HG03354 (cell line): ENCODE results near the gene TFEB.

Source experiments
- ATAC-seq: cut with Tn5 transposase; IDR thresholded peaks from one replicate; pipeline ENCODE4 v1.9.1; 2021; ENCODE audit warnings: mild to moderate bottlenecking; ENCODE audit not compliant: unreplicated experiment, poor library complexity, severe bottlenecking

TFEB gene

DNA sequence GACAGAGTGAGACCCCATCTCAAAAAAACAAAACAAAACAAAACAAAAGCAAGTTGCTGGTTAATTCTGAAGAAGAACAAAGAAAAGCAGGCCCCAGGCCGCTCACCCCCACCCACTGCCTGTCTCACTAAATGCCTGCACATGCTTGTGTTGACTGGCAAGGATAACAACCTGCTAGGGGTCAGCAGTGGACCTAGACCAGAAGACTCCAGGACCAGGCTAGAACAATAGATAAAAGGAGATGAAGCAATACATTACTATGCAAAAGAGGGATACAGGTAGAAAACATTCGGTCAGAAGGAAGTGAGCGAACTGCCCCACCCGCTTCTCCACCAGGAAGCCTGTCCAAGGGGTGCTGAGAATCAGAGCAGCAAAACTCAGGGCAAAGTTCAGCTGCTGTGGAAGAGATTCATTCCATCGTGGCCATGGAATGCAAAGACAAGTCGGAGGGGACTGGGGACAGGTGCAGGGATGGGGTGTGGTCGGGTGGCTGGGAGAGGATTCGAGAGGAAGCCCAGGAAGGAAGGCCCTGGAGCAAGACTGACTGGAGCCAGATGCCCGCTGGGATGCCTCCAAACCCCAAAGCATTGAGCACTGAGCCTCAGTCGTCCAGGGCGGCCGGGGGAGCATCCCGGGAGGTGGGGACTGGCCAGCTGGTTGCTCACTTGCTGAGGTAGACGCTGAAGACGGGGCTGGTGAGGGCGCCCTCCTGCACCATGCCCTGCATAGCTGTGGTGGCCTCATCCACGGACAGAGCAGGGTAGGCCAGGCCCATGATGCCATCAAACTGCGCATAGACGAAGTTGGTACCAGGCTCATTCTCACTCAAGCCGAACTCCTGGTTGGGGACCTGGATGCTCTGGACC lies 6.5 kb upstream of the TFEB start:
- ATAC-seq, result no peak

DNA sequence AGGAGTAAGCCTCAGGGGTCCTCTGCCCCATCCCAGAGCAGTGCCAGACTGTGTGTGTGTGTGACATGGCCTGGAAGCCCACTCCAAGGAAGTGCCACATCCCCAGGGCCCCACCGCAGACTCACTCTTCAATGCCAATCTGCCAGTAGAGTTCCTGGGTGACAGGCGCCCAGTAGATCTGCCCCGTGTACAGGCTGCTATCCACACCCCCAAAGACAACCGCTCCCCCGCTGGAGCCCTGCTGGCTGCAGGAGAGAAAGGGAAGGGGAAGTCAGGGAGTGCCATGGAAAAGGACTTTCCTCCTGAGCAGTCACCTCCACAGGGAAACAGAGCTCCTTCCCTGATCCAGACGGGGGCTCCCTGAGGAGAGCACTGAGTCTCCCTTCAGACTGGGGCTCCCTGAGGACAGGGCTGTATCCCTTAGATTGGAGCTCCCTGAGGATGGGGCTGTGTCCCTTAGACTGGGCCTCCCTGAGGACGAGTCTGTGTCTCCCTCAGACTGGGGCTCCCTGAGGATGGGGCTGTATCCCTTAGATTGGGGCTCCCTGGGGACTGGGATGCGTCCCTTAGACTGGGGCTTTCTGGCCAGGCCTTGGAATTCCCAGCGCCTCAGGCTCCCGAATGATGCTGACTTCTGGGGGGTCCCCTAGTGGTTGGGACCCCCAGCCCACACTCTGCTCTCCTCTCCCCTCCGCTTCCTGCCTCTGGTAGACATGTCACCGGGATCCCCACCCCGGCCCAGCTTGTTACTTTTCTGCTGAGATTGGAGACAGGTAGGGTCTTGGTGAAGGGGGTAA lies 5.2 kb upstream of the TFEB start:
- ATAC-seq, result no peak

DNA sequence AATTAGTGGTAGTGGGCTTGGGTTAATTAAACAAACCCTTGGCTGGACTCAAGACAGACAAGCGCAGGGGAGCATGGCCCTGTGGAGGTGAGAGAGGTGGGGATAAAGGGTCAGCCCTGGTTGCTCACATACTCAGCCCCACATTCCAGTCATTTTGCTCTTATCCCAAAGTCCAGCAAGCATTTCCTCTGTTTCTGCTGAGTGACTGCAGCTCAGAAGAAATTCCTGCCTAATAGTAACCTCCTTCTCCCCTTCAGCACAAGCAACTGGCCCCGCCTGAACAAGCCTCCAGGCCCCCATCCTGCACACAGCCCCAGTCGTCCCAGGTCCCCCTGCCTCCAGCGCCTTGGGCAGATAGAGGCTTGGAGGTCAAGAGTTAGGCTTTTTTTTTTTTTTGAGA lies 3.6 kb upstream of the TFEB start:
- no peak for ATAC-seq

DNA sequence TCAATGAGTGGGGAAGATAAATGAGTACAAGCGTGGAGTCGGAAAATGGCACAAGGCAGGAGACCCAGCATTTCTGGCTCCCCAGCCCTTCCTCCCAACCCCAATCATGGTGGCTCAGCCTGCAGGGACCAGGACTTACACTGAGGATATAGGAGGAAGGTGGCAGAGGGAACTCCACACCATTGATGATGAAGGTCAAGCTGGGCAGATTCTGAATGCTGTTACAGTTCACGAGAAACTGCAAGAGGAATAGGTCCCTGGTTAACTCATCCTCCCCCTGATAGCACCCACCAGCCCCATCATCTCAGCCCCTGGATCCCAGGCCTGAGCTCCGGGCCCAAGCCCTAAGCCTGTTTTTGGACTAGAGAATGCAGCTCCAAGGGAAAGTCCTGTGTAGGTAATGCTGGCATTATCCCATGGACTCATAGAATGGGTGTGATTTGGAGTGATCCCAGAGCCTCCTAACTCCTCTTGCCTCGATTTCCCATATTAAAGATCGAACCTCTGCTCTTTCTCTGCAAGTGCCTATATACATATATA lies 2.3 kb upstream of the TFEB start:
- ATAC-seq, result no peak

DNA sequence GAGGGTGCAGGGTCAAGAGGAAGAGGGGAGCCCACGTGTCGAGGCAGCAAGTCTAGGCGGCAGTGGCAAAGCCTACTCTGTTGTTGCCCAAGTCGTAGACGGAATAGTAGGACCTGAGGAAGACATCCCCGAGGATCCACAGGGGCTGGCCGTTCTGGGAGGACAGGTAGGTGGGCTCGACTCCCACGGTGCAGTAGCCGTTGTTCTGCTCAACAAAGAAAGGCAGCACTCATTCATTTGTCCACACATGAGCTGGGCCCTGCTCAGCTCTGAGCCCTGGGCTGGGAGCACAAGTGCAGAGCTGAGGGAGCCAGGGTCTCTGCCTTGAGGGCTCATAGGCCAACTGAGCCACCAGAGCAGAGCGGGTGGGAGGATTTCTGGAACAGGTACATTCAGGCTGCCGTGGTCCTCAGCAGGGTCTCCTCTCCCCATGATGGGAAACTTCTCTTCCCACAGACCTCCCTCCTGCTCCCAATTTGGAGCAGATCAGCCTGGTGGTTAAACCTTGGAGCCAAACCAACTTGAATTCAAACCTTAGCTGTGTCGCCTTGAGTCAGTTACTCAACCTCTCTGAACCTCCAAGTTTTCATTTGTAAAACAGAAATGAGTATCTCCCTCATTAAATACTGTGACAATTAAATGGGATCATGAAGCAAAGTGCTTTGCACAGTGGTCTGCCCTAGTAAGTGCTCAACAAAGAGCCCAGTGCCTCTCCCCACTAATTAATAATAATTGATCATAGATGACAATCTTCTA lies 1.6 kb upstream of the TFEB start:
- no peak for ATAC-seq

DNA sequence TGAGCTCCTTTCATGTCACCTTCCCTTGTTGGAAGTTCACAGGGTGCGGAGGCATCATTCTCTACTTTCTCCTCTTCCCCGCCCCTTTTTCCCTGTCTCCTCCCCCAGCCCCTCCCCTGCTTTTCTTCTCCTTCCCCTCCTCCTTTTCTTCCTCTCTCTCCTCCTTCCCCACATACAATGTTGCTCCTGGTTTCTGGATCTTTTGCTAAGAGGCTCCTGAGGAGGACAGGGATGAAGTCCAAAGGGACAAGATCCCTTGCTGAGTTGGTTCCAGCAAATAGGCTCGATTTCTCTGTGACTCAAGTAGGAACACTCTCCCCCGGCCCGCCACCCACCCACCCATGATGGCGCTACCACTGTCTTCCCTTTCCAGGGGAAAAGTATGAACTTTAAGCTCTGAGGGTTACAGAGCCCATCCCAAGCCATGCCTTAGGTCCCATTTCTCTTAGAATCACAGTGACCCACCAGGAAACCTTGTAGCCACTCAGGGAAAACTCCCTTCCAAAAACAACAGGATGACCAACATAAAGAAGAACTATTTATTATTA lies 852 bp upstream of the TFEB start:
- ATAC-seq, result no peak

DNA sequence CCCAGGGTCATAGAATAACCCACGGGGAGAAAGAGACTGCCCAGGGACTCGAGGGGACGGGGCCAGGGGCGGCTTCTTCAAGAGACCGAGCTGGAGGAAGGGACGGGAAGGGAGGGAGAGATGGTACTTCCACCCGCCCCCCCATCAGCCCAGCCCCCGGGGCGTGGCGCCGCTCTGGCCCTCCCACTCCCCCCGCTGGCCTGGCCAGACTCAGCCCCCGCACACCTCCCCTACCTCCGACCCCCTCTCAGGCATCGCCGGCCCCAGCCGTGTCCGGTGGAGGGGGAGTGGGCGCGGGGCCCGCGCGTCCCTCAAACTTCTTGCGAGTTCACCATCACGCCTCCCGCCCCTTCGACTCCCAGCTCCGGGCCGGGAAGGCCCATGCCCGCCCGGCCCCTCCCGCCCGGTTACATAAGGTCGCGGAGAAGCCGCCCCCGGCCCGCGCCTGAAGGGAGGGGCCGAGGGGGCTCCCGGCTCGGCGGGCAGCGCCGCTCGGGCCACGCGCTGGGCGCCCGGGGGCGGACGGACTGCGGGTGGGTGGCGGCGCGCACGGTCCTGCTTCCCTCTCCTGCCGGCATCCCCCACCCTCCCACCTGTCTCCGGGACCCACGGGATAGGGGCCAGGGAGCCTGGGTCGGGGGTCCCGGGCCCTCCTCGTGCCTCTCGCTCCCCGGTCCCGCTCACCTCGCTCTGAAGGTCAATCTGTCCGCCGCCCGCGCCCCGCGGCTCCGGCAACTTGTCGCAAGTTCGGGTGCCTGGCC lies 562 bp downstream of the TFEB start:
- peak; percentile 25 for ATAC-seq

DNA sequence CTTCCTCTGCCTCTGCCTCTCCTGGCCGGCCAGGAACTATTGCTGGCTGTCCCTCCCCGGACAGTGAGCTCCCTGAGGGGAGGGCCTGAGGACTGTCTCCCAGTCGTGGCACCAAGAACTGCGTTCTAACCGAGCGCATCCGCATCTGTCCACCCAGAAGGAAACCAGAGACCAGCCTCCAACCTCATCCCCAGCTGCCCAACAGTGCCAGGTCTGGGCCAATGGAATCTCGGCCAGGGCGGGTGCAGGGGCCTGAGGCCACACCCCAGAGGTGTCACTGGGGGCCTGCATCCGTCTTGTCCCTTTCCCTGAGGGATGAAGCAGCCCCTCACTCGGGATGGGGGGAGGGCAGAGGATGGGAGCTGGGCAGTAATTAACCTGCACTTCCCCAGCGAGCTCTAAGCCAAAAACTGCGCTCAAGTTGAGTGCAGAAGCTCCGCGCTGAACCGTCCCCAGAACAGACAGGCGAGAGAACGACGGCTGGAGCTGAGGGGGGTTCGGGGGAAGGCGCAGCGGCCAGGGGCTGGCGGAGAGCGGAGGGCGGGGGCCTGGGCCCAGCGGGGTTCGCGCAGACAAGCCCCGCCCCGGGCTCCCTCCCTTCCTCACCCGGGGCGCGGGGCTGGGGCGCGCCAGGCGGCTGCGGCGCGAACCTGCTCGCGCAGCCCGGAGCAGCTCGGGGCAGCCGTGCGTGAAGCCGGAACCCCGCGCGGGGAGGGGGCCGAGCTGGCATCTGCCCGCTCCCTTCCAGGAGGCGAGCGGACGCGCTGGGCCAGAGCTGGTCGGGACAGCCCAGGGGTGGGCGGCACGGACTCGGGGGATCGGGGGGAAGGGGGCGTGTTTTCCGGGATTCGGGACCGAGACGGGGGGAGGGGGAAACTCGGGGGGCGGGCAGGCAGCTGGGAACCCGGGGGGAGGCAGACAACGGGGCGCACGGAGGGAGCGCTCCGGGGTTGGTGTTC lies 1.4 kb downstream of the TFEB start:
- peak; percentile 53 for ATAC-seq

DNA sequence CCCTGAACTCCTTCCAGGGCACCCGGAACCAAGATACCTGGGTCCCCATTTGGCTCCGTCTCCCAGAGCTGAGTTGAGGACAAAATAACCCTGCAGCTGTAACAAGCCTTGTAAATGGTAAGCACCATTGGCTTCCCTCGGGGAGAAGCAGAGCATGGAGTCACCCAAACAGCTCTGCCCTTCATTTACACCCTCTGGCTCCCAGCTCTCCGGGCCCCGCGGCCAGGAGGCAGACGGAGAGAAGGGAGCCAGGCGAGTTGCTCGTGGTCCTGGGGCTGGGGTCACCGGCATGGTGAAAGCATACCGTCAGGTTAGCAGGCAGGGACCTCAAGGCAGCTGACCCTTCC lies 2.1 kb downstream of the TFEB start:
- ATAC-seq, result no peak

DNA sequence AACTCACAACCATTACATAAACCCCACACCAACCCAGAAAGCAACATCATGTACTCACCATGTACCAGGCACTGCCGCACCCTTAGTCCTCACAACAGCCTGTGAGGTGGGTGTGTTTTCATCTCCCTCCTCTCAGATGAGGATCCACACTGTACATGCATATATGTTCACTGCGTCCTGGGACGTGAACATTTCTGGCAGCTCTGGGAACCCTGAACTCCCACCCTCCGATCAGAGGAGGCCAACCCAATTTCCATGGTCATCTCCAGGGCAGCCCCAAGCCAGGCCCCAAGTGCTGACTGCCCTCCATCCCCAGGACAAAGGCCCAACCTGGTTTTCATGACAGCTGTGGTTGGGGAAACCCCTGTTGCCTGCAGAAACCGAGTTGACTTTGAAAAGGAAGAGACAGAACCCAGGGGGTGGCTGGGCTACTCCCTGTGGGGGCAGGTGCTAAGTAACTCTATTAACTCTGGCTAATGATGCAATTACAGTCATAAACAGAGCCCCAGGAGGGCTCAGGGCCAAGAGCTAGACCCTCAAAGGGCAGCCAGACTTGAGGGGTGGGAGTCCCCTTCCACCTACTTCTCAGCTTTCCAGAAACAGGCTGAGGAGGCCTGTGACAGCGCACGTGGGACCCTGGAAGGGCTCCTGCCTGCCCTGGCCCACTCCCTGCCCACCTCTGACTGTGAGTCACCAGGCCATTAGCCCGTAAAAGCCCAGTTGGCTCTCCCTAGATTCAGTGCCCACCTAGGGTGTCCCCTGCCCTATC lies 2.6 kb downstream of the TFEB start:
- peak; percentile 39 for ATAC-seq

DNA sequence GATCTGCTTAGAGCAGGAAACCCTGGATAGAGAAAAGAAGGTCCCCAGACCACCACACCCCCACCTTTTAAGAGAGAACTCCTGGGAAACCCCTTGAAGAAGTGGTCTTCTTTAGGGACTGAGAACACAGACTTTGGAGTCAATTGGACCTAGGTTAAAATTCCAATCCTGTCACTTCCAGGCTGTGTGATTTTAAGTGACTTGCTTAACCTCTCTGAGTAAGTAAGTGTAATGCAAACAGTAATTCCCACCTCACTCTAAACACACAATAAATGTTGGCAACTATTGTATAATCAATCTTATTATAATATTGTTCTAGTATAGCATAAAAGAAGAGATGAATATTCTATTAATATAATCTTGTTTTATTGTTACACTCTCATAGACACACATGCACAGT lies 3.3 kb downstream of the TFEB start:
- ATAC-seq, result no peak

DNA sequence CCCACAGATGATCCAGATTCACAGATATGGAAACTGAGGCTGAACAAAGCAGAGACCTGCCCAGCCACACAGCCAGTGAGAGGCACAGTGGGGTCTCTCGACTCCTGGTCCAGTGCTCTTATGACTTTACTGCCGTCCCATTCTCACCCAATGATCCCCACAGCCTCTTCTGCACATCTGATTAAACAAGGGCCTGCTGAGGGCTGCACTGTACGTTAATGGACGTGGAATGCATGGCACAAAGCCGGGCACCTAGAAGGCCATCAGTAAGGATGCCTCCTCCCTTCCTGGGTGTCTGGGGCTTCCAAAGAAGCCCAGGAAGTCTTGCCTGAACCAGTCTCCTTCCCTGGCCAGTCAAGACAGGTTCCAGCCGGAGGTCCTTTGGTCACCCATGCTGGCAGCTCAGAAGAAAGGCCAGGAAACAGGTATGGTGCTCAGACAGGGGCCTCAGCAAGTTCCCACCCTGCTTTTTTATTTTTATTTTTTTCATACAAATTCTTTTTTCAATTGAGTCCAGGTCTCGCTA lies 3.8 kb downstream of the TFEB start:
- ATAC-seq, result no peak

DNA sequence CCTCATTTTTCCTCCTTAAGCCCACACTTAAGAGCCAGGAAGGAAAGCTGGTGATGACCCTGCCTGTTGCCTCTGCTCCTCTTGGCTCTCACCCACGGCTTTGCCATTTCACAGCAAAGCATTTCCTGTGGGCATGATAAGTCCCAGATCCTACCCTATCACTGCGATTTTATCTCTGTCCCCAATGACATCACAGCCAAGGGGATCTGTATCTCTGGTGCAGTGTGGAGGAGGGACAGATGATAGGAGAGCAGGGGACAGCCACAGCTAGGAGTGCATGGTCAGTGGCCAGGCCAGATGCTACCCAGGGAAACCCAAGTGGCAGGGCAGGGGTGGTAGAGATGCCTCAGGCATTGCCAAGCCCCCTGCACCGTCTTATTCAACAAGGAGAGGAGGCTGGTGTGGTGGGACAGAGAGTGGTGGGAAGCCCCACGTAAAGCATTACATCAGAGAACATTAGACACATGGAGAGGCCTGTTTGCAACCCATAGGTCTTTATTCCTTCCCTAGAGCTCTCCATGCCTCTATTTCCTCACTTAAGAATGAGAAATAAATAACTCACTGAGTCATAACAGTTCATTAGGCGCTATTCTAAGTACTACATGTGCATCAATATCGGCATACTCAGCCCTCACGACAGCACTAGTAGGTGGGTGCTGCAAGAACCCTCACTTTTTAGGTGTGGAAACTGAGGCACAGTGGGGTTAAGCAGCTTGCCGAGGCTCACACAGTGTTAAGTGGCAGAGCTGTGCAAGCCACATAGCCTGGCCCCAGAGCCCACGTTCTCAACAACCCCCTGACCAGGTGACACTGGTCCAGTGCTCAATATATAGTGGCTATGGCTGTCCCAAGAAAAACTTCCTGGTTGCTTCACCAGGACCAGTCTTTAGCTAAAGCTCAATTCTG lies 4.6 kb downstream of the TFEB start:
- no peak for ATAC-seq

DNA sequence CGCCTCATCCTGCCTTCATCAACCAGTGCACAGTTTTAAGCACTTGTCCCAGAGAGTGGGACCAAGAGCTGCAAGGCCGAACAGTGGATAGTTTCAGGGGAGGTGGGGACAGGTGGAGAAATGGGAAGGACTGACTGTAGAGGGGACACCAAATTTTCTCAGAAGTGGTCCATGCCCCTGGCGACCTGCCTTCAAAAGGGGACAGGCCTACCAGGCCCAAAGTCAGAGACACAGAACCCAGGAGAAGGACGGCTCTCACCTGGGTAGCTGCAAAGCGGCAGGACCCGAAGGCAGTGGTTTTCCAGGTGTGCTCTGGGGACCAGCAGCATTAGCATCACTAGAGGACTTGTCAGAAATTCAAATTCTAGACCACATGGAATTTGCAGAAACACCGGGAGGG lies 5.8 kb downstream of the TFEB start:
- no peak for ATAC-seq

DNA sequence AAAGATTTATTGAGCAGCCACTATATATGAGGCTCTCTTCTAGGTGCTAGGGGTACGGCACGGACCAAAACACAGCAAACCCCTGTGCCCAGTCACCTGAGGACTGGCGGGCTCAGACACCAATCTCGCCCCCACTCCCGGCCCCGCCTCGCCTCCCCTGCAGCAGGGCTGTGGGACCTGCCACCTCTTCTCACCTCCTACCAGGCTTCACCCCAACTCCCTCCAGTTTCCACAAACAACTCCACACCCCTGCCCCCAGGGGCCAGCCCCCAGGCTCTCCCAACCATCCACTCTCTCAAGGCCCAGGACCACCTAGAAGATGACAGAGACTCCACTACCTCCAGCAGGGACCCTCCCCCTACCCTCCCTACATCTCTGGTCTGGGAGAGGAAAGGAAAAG lies 6.5 kb downstream of the TFEB start:
- no peak for ATAC-seq
